Measurements from ENCODE around the gene CCDC93. TPM values are rescaled to one million over a fixed set of nuclear protein-coding genes. Genes with fewer than 3 reads are reported as not detected.

Gene CCDC93
- polyA plus RNA-seq, 2 of the 4 experiments (the other 2 are of a cell fraction), result 14.4 to 17.8 TPM

GRCh38 chr2:117921520-117921919, 92.3 kb downstream of the CCDC93 start:
- POLR2A ChIA-PET, result no interaction called here
- H3K4me1 ChIP-seq, result no peaks in the 10 kb centered on the region
- CTCF ChIA-PET, result interaction anchor here (0.6 to 1.9 kb wide), 3 partner anchors 24 to 107 kb away, joined by 3 to 5 read pairs (median 4); partner anchors contain the start of gene DDX18
- TF ChIP-seq ZNF302 (CRISPR knock-in tag; IDR thresholded peaks at IDR 0.05), result no peak
- no peak for TF ChIP-seq ZFP36 (IDR thresholded peaks at IDR 0.05; ENCODE audit: borderline replicate concordance, partially characterized antibody)
- no peak for TF ChIP-seq SREBF2 (IDR thresholded peaks at IDR 0.05)
- TF ChIP-seq EHF (CRISPR knock-in tag; IDR thresholded peaks at IDR 0.05), result no peak
- TF ChIP-seq NFE2L2 (conservative IDR thresholded peaks at IDR 0.05; ENCODE audit: low read length), result no peak
- no peak for TF ChIP-seq TP53 (CRISPR knock-in tag; IDR thresholded peaks at IDR 0.05)
- TF ChIP-seq HES2 (IDR thresholded peaks at IDR 0.05), result no peak
- TF ChIP-seq SMC3 (IDR thresholded peaks at IDR 0.05), result no peak
- TF ChIP-seq HOXB5 (CRISPR knock-in tag; IDR thresholded peaks at IDR 0.05), result no peak
- no peak for TF ChIP-seq RAD21 (conservative IDR thresholded peaks at IDR 0.05 in 1 of 2, IDR thresholded peaks at IDR 0.05 in 1 of 2)
- TF ChIP-seq NR3C1 (IDR thresholded peaks at IDR 0.05), result no peak
- no peak for TF ChIP-seq CHD2 (IDR thresholded peaks at IDR 0.05; ENCODE audit: low read length, partially characterized antibody)
- TF ChIP-seq ZC3H11A (IDR thresholded peaks at IDR 0.05), result no peak
- TF ChIP-seq RFX5 (IDR thresholded peaks at IDR 0.05), result no peak
- TF ChIP-seq MAFK (IDR thresholded peaks at IDR 0.05; ENCODE audit: partially characterized antibody), result no peak
- TF ChIP-seq POLR2AphosphoS2 (conservative IDR thresholded peaks at IDR 0.05; ENCODE audit: low read length), result no peak
- no peak for TF ChIP-seq KDM5A (IDR thresholded peaks at IDR 0.05)
- no peak overlapping the region for H3K27ac ChIP-seq
- no peak overlapping the region for H3K4me2 ChIP-seq
- 64% methylated on average over 3 of the region's 3 CpGs for WGBS (ENCODE audit: missing lambda C conversion rate)
- no peak for DNase-seq (ENCODE audit: low read depth in 1 of 2, low spot score in 1 of 2)
- ATAC-seq, result no peak
- H3K4me3 ChIP-seq, result no peak overlapping the region
- no peak for FAIRE-seq
- H3K9me3 ChIP-seq, result no peaks in the 10 kb centered on the region

- ChIA-PET POLR2A (no interaction called here), CTCF (interaction anchor here (1.1 to 3.0 kb wide), 5 partner anchors 32 to 104 kb away, joined by 3 to 13 read pairs (median 4); partner anchors contain the start of gene DDX18)
- ATAC-seq, result no peak
- Histone ChIP-seq H3K4me1 (no peaks in the 10 kb centered on the region), H3K4me3 (no peak overlapping the region), H3K9me3 (no peaks in the 10 kb centered on the region), H3K4me2 (no peak overlapping the region), H3K27ac (no peak overlapping the region)
- no peak for FAIRE-seq
- TF ChIP-seq HOXB5 (CRISPR knock-in tag; IDR thresholded peaks at IDR 0.05) (no peak), E2F6 (IDR thresholded peaks at IDR 0.05; ENCODE audit: borderline replicate concordance, low read depth) (no peak), CEBPB (IDR thresholded peaks at IDR 0.05) (no peak), MAX (IDR thresholded peaks at IDR 0.05) (no peak), FOSL2 (IDR thresholded peaks at IDR 0.05) (no peak), FOSL2 (CRISPR knock-in tag; IDR thresholded peaks at IDR 0.05) (no peak), ESRRA (IDR thresholded peaks at IDR 0.05; ENCODE audit: borderline replicate concordance, low read length) (no peak), TP53 (CRISPR knock-in tag; IDR thresholded peaks at IDR 0.05) (no peak), HOXA7 (CRISPR knock-in tag; IDR thresholded peaks at IDR 0.05) (no peak), ZFP36 (IDR thresholded peaks at IDR 0.05; ENCODE audit: borderline replicate concordance, partially characterized antibody) (no peak), FOSB (CRISPR knock-in tag; IDR thresholded peaks at IDR 0.05) (no peak), MAZ (IDR thresholded peaks at IDR 0.05; ENCODE audit: borderline replicate concordance, low read depth, low read length) (no peak), RFX5 (IDR thresholded peaks at IDR 0.05) (no peak), FOXS1 (CRISPR knock-in tag; IDR thresholded peaks at IDR 0.05) (no peak), HOXB13 (CRISPR knock-in tag; IDR thresholded peaks at IDR 0.05; ENCODE audit: low read depth) (no peak), SMC3 (IDR thresholded peaks at IDR 0.05) (no peak), EHMT2 (IDR thresholded peaks at IDR 0.05; ENCODE audit: low read depth) (no peak), NPAS2 (CRISPR knock-in tag; IDR thresholded peaks at IDR 0.05; ENCODE audit: borderline replicate concordance) (no peak)
- WGBS (ENCODE audit: missing lambda C conversion rate), result 95% methylated on average over 7 of the region's 7 CpGs
- no peak for DNase-seq (ENCODE audit: low read depth in 1 of 2, low spot score in 1 of 2)
These were observed 95.3 kb downstream of the CCDC93 start for GRCh38 chr2:117918608-117919007.
